Natural killer cell treated with Interleukin-12 subunit alpha and Interleukin-12 subunit beta and Interleukin-15 and Interleukin-18, amount 100 ng/mL, for 72 hours (primary cell): ENCODE data around the gene PCDHGA3. TPM values are rescaled to one million over a fixed set of nuclear protein-coding genes. Genes with fewer than 3 reads are reported as not detected.

Experiments used
- total RNA-seq, 2 donors: library from RNA; stranded (reverse); gene quantifications; one replicate each; pipeline ENCODE4 v1.2.3, GENCODE V29; 2022

Gene PCDHGA3
- total RNA-seq, 2 donors from 2014 or later: not detected

Other genes starting within 250 kb of the PCDHGA3 start
- gene PCDHB2, start 249.2 kb upstream of the PCDHGA3 start, total RNA-seq: not detected
- not detected for gene PCDHB3, start 243.4 kb upstream of the PCDHGA3 start, total RNA-seq
- not detected for gene PCDHB4, start 222.0 kb upstream of the PCDHGA3 start, total RNA-seq
- not detected for gene PCDHB5, start 208.6 kb upstream of the PCDHGA3 start, total RNA-seq
- not detected for gene PCDHB6, start 193.8 kb upstream of the PCDHGA3 start, total RNA-seq
- gene PCDHB7, start 171.2 kb upstream of the PCDHGA3 start, total RNA-seq: not detected
- gene PCDHB8, start 166.0 kb upstream of the PCDHGA3 start, total RNA-seq: not detected
- gene PCDHB16, start 161.4 kb upstream of the PCDHGA3 start, total RNA-seq: not detected
- gene PCDHB9, start 156.7 kb upstream of the PCDHGA3 start, total RNA-seq: under 1 TPM in 1 of 2 donors, not detected in 1; 0.17 TPM
- not detected for gene PCDHB10, start 151.5 kb upstream of the PCDHGA3 start, total RNA-seq
- not detected for gene PCDHB11, start 144.2 kb upstream of the PCDHGA3 start, total RNA-seq
- not detected for gene PCDHB12, start 135.1 kb upstream of the PCDHGA3 start, total RNA-seq
- gene PCDHB13, start 129.9 kb upstream of the PCDHGA3 start, total RNA-seq: under 1 TPM in 1 of 2 donors, not detected in 1; 0.10 TPM
- not detected for gene PCDHB14, start 120.5 kb upstream of the PCDHGA3 start, total RNA-seq
- gene PCDHB15, start 98.4 kb upstream of the PCDHGA3 start, total RNA-seq: not detected
- gene SLC25A2, start 39.8 kb upstream of the PCDHGA3 start, total RNA-seq: 1 to 10 TPM in 1 of 2 donors, under 1 TPM in 1; 0.67 to 2.2 TPM
- 10 to 100 TPM; 52.5 to 63.5 TPM for gene TAF7, start 23.0 kb upstream of the PCDHGA3 start, total RNA-seq
- under 1 TPM in 1 of 2 donors, not detected in 1; 0.07 TPM for gene PCDHGA1, start 13.3 kb upstream of the PCDHGA3 start, total RNA-seq
- gene PCDHGA2, start 5.1 kb upstream of the PCDHGA3 start, total RNA-seq: not detected
- under 1 TPM; 0.12 to 0.17 TPM for gene PCDHGB1, start 6.3 kb downstream of the PCDHGA3 start, total RNA-seq
- gene PCDHGA4, start 11.2 kb downstream of the PCDHGA3 start, total RNA-seq: under 1 TPM; 0.48 to 0.50 TPM
- under 1 TPM; 0.47 to 0.76 TPM for gene PCDHGB2, start 16.2 kb downstream of the PCDHGA3 start, total RNA-seq
- under 1 TPM; 0.33 to 0.36 TPM for gene PCDHGA5, start 20.3 kb downstream of the PCDHGA3 start, total RNA-seq
- under 1 TPM; 0.71 to 0.81 TPM for gene PCDHGB3, start 26.4 kb downstream of the PCDHGA3 start, total RNA-seq
- under 1 TPM; 0.40 to 0.73 TPM for gene PCDHGA6, start 30.1 kb downstream of the PCDHGA3 start, total RNA-seq
- gene PCDHGA7, start 38.9 kb downstream of the PCDHGA3 start, total RNA-seq: under 1 TPM; 0.10 to 0.25 TPM
- under 1 TPM; 0.29 to 0.39 TPM for gene PCDHGB4, start 43.9 kb downstream of the PCDHGA3 start, total RNA-seq
- under 1 TPM; 0.19 to 0.20 TPM for gene PCDHGA8, start 48.8 kb downstream of the PCDHGA3 start, total RNA-seq
- gene PCDHGB5, start 54.1 kb downstream of the PCDHGA3 start, total RNA-seq: 1 to 10 TPM; 1.7 to 2.8 TPM
- gene PCDHGA9, start 58.9 kb downstream of the PCDHGA3 start, total RNA-seq: under 1 TPM; 0.71 to 0.92 TPM
- gene PCDHGB6, start 64.2 kb downstream of the PCDHGA3 start, total RNA-seq: 1 to 10 TPM in 1 of 2 donors, under 1 TPM in 1; 0.89 to 1.1 TPM
- 1 to 10 TPM in 1 of 2 donors, under 1 TPM in 1; 0.67 to 1.2 TPM for gene PCDHGA10, start 69.2 kb downstream of the PCDHGA3 start, total RNA-seq
- gene PCDHGB7, start 73.8 kb downstream of the PCDHGA3 start, total RNA-seq: under 1 TPM; 0.33 to 0.95 TPM
- under 1 TPM; 0.33 to 0.55 TPM for gene PCDHGA11, start 77.2 kb downstream of the PCDHGA3 start, total RNA-seq
- 1 to 10 TPM in 1 of 2 donors, under 1 TPM in 1; 0.69 to 1.4 TPM for gene PCDHGA12, start 86.7 kb downstream of the PCDHGA3 start, total RNA-seq
- gene PCDHGC3, start 132.1 kb downstream of the PCDHGA3 start, total RNA-seq: 1 to 10 TPM in 1 of 2 donors, under 1 TPM in 1; 0.33 to 1.8 TPM
- under 1 TPM in 1 of 2 donors, not detected in 1; 0.26 TPM for gene PCDHGC4, start 141.2 kb downstream of the PCDHGA3 start, total RNA-seq
- gene PCDHGC5, start 145.3 kb downstream of the PCDHGA3 start, total RNA-seq: under 1 TPM in 1 of 2 donors, not detected in 1; 0.17 TPM